Measurements from ENCODE around the gene FAM234B.
"Not testable (repeated sequence)": the region's sequence is repeated elsewhere in the genome, so short reads cannot be mapped to it uniquely, and the experiment has no call there.

Gene FAM234B

GRCh38 chr12:13030541-13031291 lies 13.5 kb upstream of the FAM234B start:
- Histone ChIP-seq H3K9ac (ENCODE audit: low read length) (no peak overlapping the region), H4K8ac (ENCODE audit: low read depth, low read length) (no peak overlapping the region), H3K56ac (ENCODE audit: low read length) (no peak overlapping the region), H3K4me1 (ENCODE audit: control insufficient read depth, low read depth, low read length) (no peaks in the 10 kb centered on the region), H4K5ac (ENCODE audit: low read length) (no peak overlapping the region), H2BK15ac (replicated peaks; ENCODE audit: low read depth) (no peak overlapping the region), H2BK5ac (ENCODE audit: low read length) (no peak overlapping the region), H3K4me2 (ENCODE audit: low read length) (no peak overlapping the region), H3K23ac (ENCODE audit: low read length) (no peak overlapping the region), H3K79me2 (ENCODE audit: control insufficient read depth, insufficient read depth, low read length) (no peaks in the 10 kb centered on the region), H3K79me1 (ENCODE audit: low read length) (no peaks in the 10 kb centered on the region), H2BK120ac (ENCODE audit: low read depth, low read length) (no peak overlapping the region), H3K36me3 (ENCODE audit: control insufficient read depth, insufficient read depth, low read length) (no peaks in the 10 kb centered on the region), H3K27ac (ENCODE audit: low read depth, low read length) (no peak overlapping the region), H3K4me3 (ENCODE audit: low read length) (no peak overlapping the region), H3K27me3 (ENCODE audit: insufficient read depth, low read length, poor library complexity) (no peaks in the 10 kb centered on the region), H3K4ac (ENCODE audit: low read depth, low read length) (no peak overlapping the region), H3K18ac (ENCODE audit: low read length) (no peak overlapping the region), H2AK5ac (ENCODE audit: low read length) (no peak overlapping the region)
- no CpG with 5 or more reads among the region's 9 CpGs for WGBS (ENCODE audit: extremely low coverage, insufficient coverage, low lambda C conversion rate)
- DNase-seq: no peak

DNA sequence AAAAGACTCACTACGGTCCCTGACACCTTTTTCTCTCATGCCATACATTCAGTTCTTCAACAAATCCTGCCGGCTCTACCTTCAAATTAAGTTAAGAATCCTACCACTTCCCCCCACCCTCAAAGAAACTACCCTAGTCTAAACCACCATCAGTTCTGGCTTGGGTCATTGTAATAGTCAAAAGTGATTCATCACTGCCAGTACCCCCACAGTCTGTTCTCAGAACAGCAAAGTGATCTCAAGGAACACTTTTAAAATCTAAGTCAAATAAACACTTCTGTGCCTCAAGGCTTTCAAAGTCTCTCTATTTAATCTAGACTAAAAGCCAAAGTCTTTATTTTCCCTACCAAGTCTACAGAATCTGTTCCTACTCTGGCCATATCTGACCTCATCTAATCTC lies 12.0 kb upstream of the FAM234B start:
- Histone ChIP-seq H2BK15ac (replicated peaks; ENCODE audit: low read depth) (no peak overlapping the region), H4K8ac (ENCODE audit: low read depth, low read length) (no peak overlapping the region), H2AK5ac (ENCODE audit: low read length) (no peak overlapping the region), H3K27me3 (ENCODE audit: insufficient read depth, low read length, poor library complexity) (no peaks in the 10 kb centered on the region), H3K4me3 (ENCODE audit: low read length) (no peak overlapping the region), H2BK5ac (ENCODE audit: low read length) (no peak overlapping the region), H3K36me3 (ENCODE audit: control insufficient read depth, insufficient read depth, low read length) (no peaks in the 10 kb centered on the region), H3K56ac (ENCODE audit: low read length) (no peak overlapping the region), H3K79me1 (ENCODE audit: low read length) (no peaks in the 10 kb centered on the region), H3K4me2 (ENCODE audit: low read length) (no peak overlapping the region), H3K4me1 (ENCODE audit: control insufficient read depth, low read depth, low read length) (no peaks in the 10 kb centered on the region), H3K4ac (ENCODE audit: low read depth, low read length) (no peak overlapping the region), H3K18ac (ENCODE audit: low read length) (no peak overlapping the region), H3K79me2 (ENCODE audit: control insufficient read depth, insufficient read depth, low read length) (no peaks in the 10 kb centered on the region), H3K9ac (ENCODE audit: low read length) (no peak overlapping the region), H4K5ac (ENCODE audit: low read length) (no peak overlapping the region), H3K27ac (ENCODE audit: low read depth, low read length) (no peak overlapping the region), H2BK120ac (ENCODE audit: low read depth, low read length) (no peak overlapping the region), H3K23ac (ENCODE audit: low read length) (no peak overlapping the region)
- DNase-seq: no peak
- WGBS (ENCODE audit: extremely low coverage, insufficient coverage, low lambda C conversion rate): no CpG with 5 or more reads among the region's 2 CpGs

DNA sequence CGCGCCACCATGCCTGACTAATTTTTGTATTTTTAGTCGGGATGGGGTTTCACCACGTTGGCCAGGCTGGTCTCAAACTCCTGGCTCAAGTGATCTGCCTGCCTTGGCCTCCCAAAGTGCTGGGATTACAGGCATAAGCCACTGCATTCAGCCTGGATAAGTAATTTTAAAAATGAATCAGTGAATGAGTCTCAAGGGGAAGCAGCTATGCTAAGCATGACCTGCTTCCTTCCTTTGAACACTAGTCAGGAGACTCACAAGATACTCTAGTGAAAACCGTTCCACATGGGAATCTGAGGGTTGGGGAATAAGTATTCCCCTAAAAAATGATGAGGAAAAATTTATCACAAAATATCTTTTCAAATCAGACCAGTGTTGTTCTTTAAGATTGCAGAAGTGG lies 10.7 kb upstream of the FAM234B start:
- no peak overlapping the region for H2BK15ac ChIP-seq (replicated peaks; ENCODE audit: low read depth)
- no peak overlapping the region for H2AK5ac ChIP-seq (ENCODE audit: low read length)
- no peak overlapping the region for H3K4ac ChIP-seq (ENCODE audit: low read depth, low read length)
- H3K27ac ChIP-seq (ENCODE audit: low read depth, low read length): no peak overlapping the region
- no peak overlapping the region for H2BK120ac ChIP-seq (ENCODE audit: low read depth, low read length)
- H4K8ac ChIP-seq (ENCODE audit: low read depth, low read length): no peak overlapping the region
- no peak overlapping the region for H3K18ac ChIP-seq (ENCODE audit: low read length)
- no peak overlapping the region for H3K9ac ChIP-seq (ENCODE audit: low read length)
- H3K56ac ChIP-seq (ENCODE audit: low read length): no peak overlapping the region
- H3K36me3 ChIP-seq (ENCODE audit: control insufficient read depth, insufficient read depth, low read length): no peaks in the 10 kb centered on the region
- no peaks in the 10 kb centered on the region for H3K27me3 ChIP-seq (ENCODE audit: insufficient read depth, low read length, poor library complexity)
- H3K79me2 ChIP-seq (ENCODE audit: control insufficient read depth, insufficient read depth, low read length): no peaks in the 10 kb centered on the region
- no peaks in the 10 kb centered on the region for H3K79me1 ChIP-seq (ENCODE audit: low read length)
- no peak for DNase-seq
- H3K23ac ChIP-seq (ENCODE audit: low read length): no peak overlapping the region
- H3K4me3 ChIP-seq (ENCODE audit: low read length): no peak overlapping the region
- H4K5ac ChIP-seq (ENCODE audit: low read length): no peak overlapping the region
- H3K4me2 ChIP-seq (ENCODE audit: low read length): no peak overlapping the region
- H2BK5ac ChIP-seq (ENCODE audit: low read length): no peak overlapping the region
- WGBS (ENCODE audit: extremely low coverage, insufficient coverage, low lambda C conversion rate): no CpG with 5 or more reads among the region's 5 CpGs
- no peaks in the 10 kb centered on the region for H3K4me1 ChIP-seq (ENCODE audit: control insufficient read depth, low read depth, low read length)

- H4K5ac ChIP-seq (ENCODE audit: low read length); H3K4ac ChIP-seq (ENCODE audit: low read depth, low read length); H3K79me1 ChIP-seq (ENCODE audit: low read length); H3K9ac ChIP-seq (ENCODE audit: low read length); H3K23ac ChIP-seq (ENCODE audit: low read length); H3K4me2 ChIP-seq (ENCODE audit: low read length); H3K27ac ChIP-seq (ENCODE audit: low read depth, low read length); H2BK120ac ChIP-seq (ENCODE audit: low read depth, low read length); H4K8ac ChIP-seq (ENCODE audit: low read depth, low read length); H2BK15ac ChIP-seq (replicated peaks; ENCODE audit: low read depth); H3K18ac ChIP-seq (ENCODE audit: low read length); H3K56ac ChIP-seq (ENCODE audit: low read length); DNase-seq; H3K4me3 ChIP-seq (ENCODE audit: low read length); H3K79me2 ChIP-seq (ENCODE audit: control insufficient read depth, insufficient read depth, low read length); H2AK5ac ChIP-seq (ENCODE audit: low read length); H3K27me3 ChIP-seq (ENCODE audit: insufficient read depth, low read length, poor library complexity); H3K4me1 ChIP-seq (ENCODE audit: control insufficient read depth, low read depth, low read length); H2BK5ac ChIP-seq (ENCODE audit: low read length); H3K36me3 ChIP-seq (ENCODE audit: control insufficient read depth, insufficient read depth, low read length): not testable (repeated sequence)
- WGBS (ENCODE audit: extremely low coverage, insufficient coverage, low lambda C conversion rate): no CpG with 5 or more reads among the region's 5 CpGs
Observed at GRCh38 chr12:13035335-13035734, 8.8 kb upstream of the FAM234B start.

- Histone ChIP-seq H3K9ac (ENCODE audit: low read length) (no peak overlapping the region), H3K79me1 (ENCODE audit: low read length) (no peaks in the 10 kb centered on the region), H3K56ac (ENCODE audit: low read length) (no peak overlapping the region), H4K8ac (ENCODE audit: low read depth, low read length) (no peak overlapping the region), H3K4me2 (ENCODE audit: low read length) (no peak overlapping the region), H3K36me3 (ENCODE audit: control insufficient read depth, insufficient read depth, low read length) (no peaks in the 10 kb centered on the region), H2BK5ac (ENCODE audit: low read length) (no peak overlapping the region), H3K27ac (ENCODE audit: low read depth, low read length) (no peak overlapping the region), H3K18ac (ENCODE audit: low read length) (no peak overlapping the region), H3K4ac (ENCODE audit: low read depth, low read length) (no peak overlapping the region), H3K23ac (ENCODE audit: low read length) (no peak overlapping the region), H2BK15ac (replicated peaks; ENCODE audit: low read depth) (no peak overlapping the region), H3K4me1 (ENCODE audit: control insufficient read depth, low read depth, low read length) (no peaks in the 10 kb centered on the region), H2BK120ac (ENCODE audit: low read depth, low read length) (no peak overlapping the region), H3K79me2 (ENCODE audit: control insufficient read depth, insufficient read depth, low read length) (no peaks in the 10 kb centered on the region), H3K4me3 (ENCODE audit: low read length) (no peak overlapping the region), H3K27me3 (ENCODE audit: insufficient read depth, low read length, poor library complexity) (no peaks in the 10 kb centered on the region), H2AK5ac (ENCODE audit: low read length) (no peak overlapping the region), H4K5ac (ENCODE audit: low read length) (no peak overlapping the region)
- no CpG with 5 or more reads among the region's 3 CpGs for WGBS (ENCODE audit: extremely low coverage, insufficient coverage, low lambda C conversion rate)
- DNase-seq: no peak
Observed at GRCh38 chr12:13036881-13037280, 7.3 kb upstream of the FAM234B start.

Data from mesendoderm (in vitro differentiated cells).